SK-N-SH (cell line): ENCODE measurements around the gene ANKRD12. TPM values are rescaled to one million over a fixed set of nuclear protein-coding genes. Genes with fewer than 3 reads are reported as not detected.

Experiments
- CTCF ChIA-PET: fragments of 300-600, 350-600 bp; formaldehyde crosslinking; extraction: SDS; loops from one replicate; lab custom pipeline; 2021; lab: Yijun Ruan, JAX
- POLR2A ChIA-PET: fragments of 350-600 bp; sonication (Branson Sonifier 250); formaldehyde crosslinking; extraction: SDS; loops from one replicate; lab custom pipeline; 2020; ENCODE audit warnings: antibody characterized with exemption, inconsistent platforms; lab: Yijun Ruan, JAX
- DNase-seq: peaks from one replicate; pipeline ENCODE4 v3.0.0; 2012
- H2AFZ ChIP-seq: fragments of 200-600 bp; sonication (generic); 2 replicates; pipeline ENCODE4 v1.8.1; 2016; ENCODE audit warnings: antibody characterized with exemption, mild to moderate bottlenecking, low read depth
- H3F3A ChIP-seq: fragments of 200-600 bp; sonication (generic); replicated peaks from 2 replicates; pipeline ENCODE3; 2016; ENCODE audit warnings: antibody characterized with exemption, mild to moderate bottlenecking; ENCODE audit not compliant: insufficient read depth
- H3K27ac ChIP-seq, 2 experiments: fragments of 200-500 bp in 1 of 2; fragments of 200-600 bp in 1 of 2; sonication (Bioruptor generic) in 1 of 2; sonication (generic), shearing (Covaris generic) in 1 of 2; 2 replicates each; pipeline versions ENCODE4 v1.5.1 to v1.6.1; 2014 to 2016; ENCODE audit warnings: low read depth in 2 of 2, inconsistent platforms in 1 of 2, low read length in 1 of 2, mild to moderate bottlenecking in 1 of 2, mixed read lengths in 1 of 2
- H3K27me3 ChIP-seq: fragments of 200-600 bp; sonication (generic), shearing (Covaris generic); 2 replicates; pipeline ENCODE4 v1.6.1; 2016; ENCODE audit warnings: mixed run types; ENCODE audit not compliant: insufficient read depth
- H3K36me3 ChIP-seq, 2 experiments: fragments of 200-500 bp in 1 of 2; fragments of 200-600 bp in 1 of 2; sonication (Bioruptor generic) in 1 of 2; sonication (generic) in 1 of 2; replicated peaks in 1 of 2; 2 replicates each; pipeline versions ENCODE3 to v1.5.1; 2014 to 2016; ENCODE audit warnings: low read length in 1 of 2, mild to moderate bottlenecking in 1 of 2; ENCODE audit not compliant: insufficient read depth in 2 of 2, control insufficient read depth in 1 of 2
- H3K4me1 ChIP-seq, 2 experiments: fragments of 200-500 bp in 1 of 2; fragments of 200-600 bp in 1 of 2; sonication (Bioruptor generic) in 1 of 2; sonication (generic), shearing (Covaris generic) in 1 of 2; 2 replicates each; pipeline versions ENCODE4 v1.5.1 to v1.6.1; 2014 to 2016; ENCODE audit warnings: low read depth in 1 of 2, low read length in 1 of 2, mixed run types in 1 of 2; ENCODE audit not compliant: insufficient read depth in 2 of 2, control insufficient read depth in 1 of 2
- H3K4me2 ChIP-seq: fragments of 200-600 bp; sonication (generic), shearing (Covaris generic); 2 replicates; pipeline ENCODE4 v1.6.1; 2017; ENCODE audit warnings: mixed run types
- H3K4me3 ChIP-seq, 2 experiments: fragments of 200-500 bp in 1 of 2; fragments of 200-600 bp in 1 of 2; sonication (Bioruptor generic) in 1 of 2; sonication (generic), shearing (Covaris generic) in 1 of 2; 2 replicates each; pipeline versions ENCODE4 v1.5.1 to v1.8.1; 2014 to 2016; ENCODE audit warnings: low read depth in 2 of 2, inconsistent platforms in 1 of 2, low read length in 1 of 2, mild to moderate bottlenecking in 1 of 2, mixed read lengths in 1 of 2, moderate library complexity in 1 of 2
- H3K79me2 ChIP-seq: fragments of 200-600 bp; sonication (generic); 2 replicates; pipeline ENCODE4 v1.8.1; 2017; ENCODE audit warnings: mild to moderate bottlenecking; ENCODE audit not compliant: insufficient read depth
- H3K9ac ChIP-seq: fragments of 200-600 bp; sonication (generic); 2 replicates; pipeline ENCODE4 v1.6.1; 2017; ENCODE audit warnings: mixed run types
- H3K9me2 ChIP-seq: fragments of 200-600 bp; sonication (generic); 2 replicates; pipeline ENCODE4 v1.6.1; 2017; ENCODE audit warnings: mixed run types
- H3K9me3 ChIP-seq: fragments of 200-600 bp; sonication (generic); 2 replicates; pipeline ENCODE4 v1.6.1; 2017; ENCODE audit warnings: mixed run types, mild to moderate bottlenecking, moderate library complexity
- H4K20me1 ChIP-seq: fragments of 200-600 bp; sonication (generic); 2 replicates; pipeline ENCODE4 v1.6.1; 2017; ENCODE audit warnings: mild to moderate bottlenecking, mixed run types; ENCODE audit not compliant: insufficient read depth
- CHD2 ChIP-seq: fragments of 150-350 bp; IDR thresholded peaks from 2 replicates; pipeline ENCODE4 v1.6.1; 2018; ENCODE audit warnings: low read length; ENCODE audit not compliant: partially characterized antibody
- EZH2phosphoT487 ChIP-seq: fragments of 200-600 bp; sonication (generic); IDR thresholded peaks from 2 replicates; pipeline ENCODE4 v1.6.1; 2017; ENCODE audit warnings: low read depth, mixed run types, mild to moderate bottlenecking, antibody characterized with exemption, moderate library complexity, borderline replicate concordance
- FOSL2 ChIP-seq: IDR thresholded peaks from 2 replicates; pipeline ENCODE4 v1.4.0; 2012; ENCODE audit warnings: low read depth, mild to moderate bottlenecking, moderate library complexity, borderline replicate concordance
- RXRA ChIP-seq: IDR thresholded peaks from 2 replicates; pipeline ENCODE4 v1.4.0; 2012; ENCODE audit warnings: low read depth, mild to moderate bottlenecking, borderline replicate concordance
- SIN3A ChIP-seq: IDR thresholded peaks from 2 replicates; pipeline ENCODE4 v1.6.1; 2012; ENCODE audit warnings: low read depth, mild to moderate bottlenecking, low read length, moderate library complexity, borderline replicate concordance
- TAF1 ChIP-seq: IDR thresholded peaks from 2 replicates; pipeline ENCODE4 v1.6.1; 2012; ENCODE audit warnings: low read depth, mild to moderate bottlenecking, low read length, moderate library complexity, borderline replicate concordance
- TEAD4 ChIP-seq: IDR thresholded peaks from 2 replicates; pipeline ENCODE4 v1.4.0; 2012; ENCODE audit warnings: mild to moderate bottlenecking, borderline replicate concordance; ENCODE audit not compliant: insufficient read depth
- WGBS: methylation state at CpG from one replicate; pipeline ENCODE4 v1.1.6; 2017; ENCODE audit warnings: low lambda C conversion rate; 5-methylcytosine and 5-hydroxymethylcytosine counted together
- polyA plus RNA-seq, 3 experiments: library from polyadenylated mRNA; depleted of rRNA; stranded (reverse); fragments of >200 nt; gene quantifications; 2 replicates each; pipeline ENCODE4 v1.2.3, GENCODE V29; 2012

ANKRD12 gene
- polyA plus RNA-seq, 1 of the 3 experiments (the other 2 are of a cell fraction), result 1.3 TPM

DNA sequence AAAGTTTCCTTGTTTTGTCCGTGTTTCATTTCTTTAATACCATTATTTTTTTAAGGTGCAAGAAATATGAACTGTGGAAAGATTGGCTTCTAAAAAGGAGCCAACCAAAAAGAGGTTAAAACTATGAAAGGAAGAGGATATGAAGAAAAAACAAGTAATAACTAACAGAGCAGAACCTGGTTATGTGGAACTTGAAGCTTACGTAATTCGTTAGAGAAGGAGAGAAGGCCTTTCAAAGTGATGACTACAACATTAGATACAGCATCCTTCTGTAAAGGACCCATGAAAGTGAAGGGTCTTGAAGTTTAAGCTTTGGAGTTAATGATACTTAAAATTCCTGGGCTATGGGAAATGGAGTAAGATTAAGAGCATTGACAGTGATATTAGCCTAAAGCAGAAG lies 84.5 kb downstream of the ANKRD12 start:
- CTCF ChIA-PET, result interaction anchor here (0.7 kb wide), 1 partner anchor 19 kb away, joined by 3 read pairs; no protein-coding TSS in a partner anchor

GRCh38 chr18:9221661-9222060 lies 85.1 kb downstream of the ANKRD12 start:
- H4K20me1 ChIP-seq, result no peaks in the 10 kb centered on the region
- POLR2A ChIA-PET, result no interaction called here
- no peaks in the 10 kb centered on the region for H3K9me3 ChIP-seq
- H2AFZ ChIP-seq, result no peak overlapping the region
- 0 out of 2 replicates have a peak, but pooled peaks cover 8% of the 10 kb centered on the region for H3K79me2 ChIP-seq
- TF ChIP-seq SIN3A (no peak), RXRA (no peak)
- TF ChIP-seq, all 33 proteins: peak for 0
- H3K27ac ChIP-seq, result no peak overlapping the region
- H3F3A ChIP-seq, result no peaks in the 10 kb centered on the region
- H3K9ac ChIP-seq, result no peak overlapping the region
- H3K4me3 ChIP-seq, result no peak overlapping the region
- H3K4me2 ChIP-seq, result no peak overlapping the region
- CTCF ChIA-PET, result interaction anchor here (0.7 kb wide), 1 partner anchor 20 kb away, joined by 3 read pairs; no protein-coding TSS in a partner anchor
- peaks cover 46 to 85% of the 10 kb centered on the region in 2 experiments for H3K36me3 ChIP-seq
- no peaks in the 10 kb centered on the region for H3K9me2 ChIP-seq
- no peaks in the 10 kb centered on the region for H3K27me3 ChIP-seq
- DNase-seq, result no peak
- WGBS, result 97% methylated on average over 5 of the region's 5 CpGs
- no peaks in the 10 kb centered on the region; a peak in 1 of 4 replicates for H3K4me1 ChIP-seq

More for the DNA sequence above, 84.5 kb downstream of the ANKRD12 start:
- Histone ChIP-seq H4K20me1 (no peaks in the 10 kb centered on the region), H3K79me2 (0 out of 2 replicates have a peak, but pooled peaks cover 8% of the 10 kb centered on the region), H3K9me3 (no peaks in the 10 kb centered on the region), H3K4me3 (no peak overlapping the region), H3K27me3 (no peaks in the 10 kb centered on the region), H3K9me2 (no peaks in the 10 kb centered on the region), H3K9ac (no peak overlapping the region), H3K36me3 (peaks cover 52 to 81% of the 10 kb centered on the region in 2 experiments), H3K27ac (no peak overlapping the region), H3K4me2 (no peak overlapping the region), H3F3A (no peaks in the 10 kb centered on the region), H3K4me1 (no peaks in the 10 kb centered on the region; a peak in 1 of 4 replicates), H2AFZ (no peak overlapping the region)
- TF ChIP-seq TEAD4 (no peak), RXRA (no peak)
- POLR2A ChIA-PET, result no interaction called here
- no peak for DNase-seq
- WGBS, result 95% methylated on average over 3 of the region's 3 CpGs

- Histone ChIP-seq H3K9ac (no peak overlapping the region), H2AFZ (no peak overlapping the region), H3K9me3 (no peaks in the 10 kb centered on the region), H3F3A (no peaks in the 10 kb centered on the region), H3K79me2 (0 out of 2 replicates have a peak, but pooled peaks cover 8% of the 10 kb centered on the region), H3K4me2 (no peak overlapping the region), H3K9me2 (no peaks in the 10 kb centered on the region), H3K27ac (no peak overlapping the region), H3K36me3 (peaks cover 30 to 81% of the 10 kb centered on the region in 2 experiments), H3K4me1 (no peaks in the 10 kb centered on the region; a peak in 1 of 4 replicates), H3K4me3 (no peak overlapping the region), H3K27me3 (no peaks in the 10 kb centered on the region), H4K20me1 (no peaks in the 10 kb centered on the region)
- CTCF ChIA-PET, result no interaction called here
- no peak for DNase-seq
- TF ChIP-seq EZH2phosphoT487, result no peak
- TF ChIP-seq FOSL2, result no peak
- no peak for TF ChIP-seq TAF1
- TF ChIP-seq CHD2, result no peak
- TF ChIP-seq RXRA, result no peak
- POLR2A ChIA-PET, result no interaction called here
- WGBS, result 95% methylated on average over 5 of the region's 5 CpGs
Measured at GRCh38 chr18:9223356-9223755, 86.8 kb downstream of the ANKRD12 start.
